OCI-LY1 (cell line): Measurements from ENCODE around the gene IKBIP.

Experiments
- H2AFZ ChIP-seq: fragments of 200-600 bp; sonication (generic), shearing (Covaris generic); 2 replicates; pipeline ENCODE4 v1.6.0; 2014; ENCODE audit warnings: antibody characterized with exemption, mild to moderate bottlenecking, low read length
- H3F3A ChIP-seq: fragments of 200-600 bp; sonication (generic), shearing (Covaris generic); 2 replicates; pipeline ENCODE4 v1.6.0; 2014; ENCODE audit warnings: mild to moderate bottlenecking, antibody characterized with exemption, low read length, moderate library complexity; ENCODE audit not compliant: insufficient read depth
- H3K27ac ChIP-seq: fragments of 200-600 bp; sonication (generic); 2 replicates; pipeline ENCODE4 v1.5.1; 2014; ENCODE audit warnings: low read length, mixed run types, mild to moderate bottlenecking, low read depth; ENCODE audit not compliant: poor library complexity, severe bottlenecking
- H3K27me3 ChIP-seq: fragments of 200-600 bp; sonication (generic); 2 replicates; pipeline ENCODE4 v1.6.0; 2014; ENCODE audit warnings: antibody characterized with exemption, mild to moderate bottlenecking, low read length, moderate library complexity; ENCODE audit not compliant: insufficient read depth
- H3K36me3 ChIP-seq: fragments of 200-600 bp; sonication (generic); 2 replicates; pipeline ENCODE4 v1.6.1; 2014; ENCODE audit warnings: mild to moderate bottlenecking, antibody characterized with exemption, low read length, moderate library complexity, mixed read lengths; ENCODE audit not compliant: insufficient read depth
- H3K4me1 ChIP-seq: fragments of 200-600 bp; sonication (generic); 2 replicates; pipeline ENCODE4 v1.5.1; 2014; ENCODE audit warnings: mild to moderate bottlenecking, low read length, moderate library complexity; ENCODE audit not compliant: insufficient read depth, severe bottlenecking
- H3K4me2 ChIP-seq: fragments of 200-600 bp; sonication (generic), shearing (Covaris generic); 2 replicates; pipeline ENCODE4 v1.6.1; 2014; ENCODE audit warnings: low read length
- H3K4me3 ChIP-seq: fragments of 200-600 bp; sonication (generic); 2 replicates; pipeline ENCODE4 v1.5.1; 2014; ENCODE audit warnings: low read length, low read depth, mild to moderate bottlenecking, mixed read lengths; ENCODE audit not compliant: poor library complexity, severe bottlenecking
- H3K79me2 ChIP-seq: fragments of 200-600 bp; shearing (Covaris generic); 2 replicates; pipeline ENCODE4 v1.6.1; 2016; ENCODE audit warnings: mixed run types, low read length, mixed read lengths; ENCODE audit not compliant: insufficient read depth
- H3K9ac ChIP-seq: fragments of 200-600 bp; sonication (generic), shearing (Covaris generic); 2 replicates; pipeline ENCODE4 v1.6.1; 2014; ENCODE audit warnings: mild to moderate bottlenecking, low read length, mixed read lengths
- H3K9me2 ChIP-seq: fragments of 200-600 bp; sonication (generic), shearing (Covaris generic); 2 replicates; pipeline ENCODE4 v1.6.1; 2014; ENCODE audit warnings: low read depth, mild to moderate bottlenecking, low read length, mixed read lengths
- H3K9me3 ChIP-seq: fragments of 200-600 bp; shearing (Covaris generic); 2 replicates; pipeline ENCODE4 v1.6.1; 2014; ENCODE audit warnings: low read length, mixed read lengths
- H4K20me1 ChIP-seq: fragments of 200-600 bp; sonication (generic), shearing (Covaris generic); 2 replicates; pipeline ENCODE4 v1.6.0; 2016; ENCODE audit warnings: mild to moderate bottlenecking, low read length; ENCODE audit not compliant: insufficient read depth
- CTCF ChIP-seq: fragments of 200-600 bp; sonication (generic), shearing (Covaris generic); IDR thresholded peaks from 2 replicates; pipeline ENCODE4 v1.5.1; 2017; ENCODE audit warnings: mild to moderate bottlenecking, antibody characterized with exemption, low read length, moderate library complexity, mixed read lengths
- EZH2 ChIP-seq: fragments of 200-600 bp; sonication (generic), shearing (Covaris generic); IDR thresholded peaks from 2 replicates; pipeline ENCODE4 v1.8.0; 2017; ENCODE audit warnings: borderline replicate concordance, mixed run types, mild to moderate bottlenecking, antibody characterized with exemption, low read length, moderate library complexity, mixed read lengths

Gene IKBIP

GRCh38 chr12:98582093-98582492 lies 62.5 kb downstream of the IKBIP start:
- Histone ChIP-seq H3K4me2 (no peak overlapping the region), H3K36me3 (no peaks in the 10 kb centered on the region), H2AFZ (no peak overlapping the region), H3K27me3 (no peaks in the 10 kb centered on the region), H3K9me3 (no peaks in the 10 kb centered on the region), H3K9ac (no peak overlapping the region), H3K79me2 (no peaks in the 10 kb centered on the region), H3K27ac (no peak overlapping the region), H3F3A (no peaks in the 10 kb centered on the region), H4K20me1 (no peaks in the 10 kb centered on the region), H3K9me2 (no peaks in the 10 kb centered on the region), H3K4me3 (no peak overlapping the region), H3K4me1 (no peaks in the 10 kb centered on the region)
- no peak for TF ChIP-seq CTCF
- TF ChIP-seq EZH2: no peak

- Histone ChIP-seq H3K4me2 (no peak overlapping the region), H4K20me1 (no peaks in the 10 kb centered on the region), H2AFZ (no peak overlapping the region), H3K79me2 (no peaks in the 10 kb centered on the region), H3K4me1 (no peaks in the 10 kb centered on the region), H3F3A (no peaks in the 10 kb centered on the region), H3K27ac (no peak overlapping the region), H3K36me3 (no peaks in the 10 kb centered on the region), H3K9ac (no peak overlapping the region), H3K27me3 (no peaks in the 10 kb centered on the region), H3K9me3 (no peaks in the 10 kb centered on the region), H3K9me2 (no peaks in the 10 kb centered on the region), H3K4me3 (no peak overlapping the region)
- TF ChIP-seq CTCF (no peak), EZH2 (no peak)
Observed at GRCh38 chr12:98581101-98581500, 63.5 kb downstream of the IKBIP start.

DNA sequence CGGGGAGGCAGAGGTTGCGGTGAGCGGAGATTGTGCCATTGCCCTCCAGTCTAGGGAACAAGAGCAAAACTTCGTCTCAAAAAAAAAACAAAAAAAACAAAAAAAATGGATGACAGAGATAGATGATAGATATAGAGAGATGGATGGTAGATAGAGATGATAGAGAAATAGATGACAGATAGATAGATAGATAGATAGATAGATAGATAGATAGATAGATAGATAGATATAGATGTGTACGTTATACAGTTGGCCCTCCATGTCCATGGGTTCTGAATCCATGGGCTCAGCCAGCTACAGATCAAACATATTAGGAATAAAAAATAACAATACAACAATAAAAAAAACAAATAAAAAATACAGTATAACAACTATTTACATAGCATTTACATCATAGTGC lies 63.9 kb downstream of the IKBIP start:
- H3K9me3 ChIP-seq: no peaks in the 10 kb centered on the region
- H2AFZ ChIP-seq: no peak overlapping the region
- H4K20me1 ChIP-seq: no peaks in the 10 kb centered on the region
- no peaks in the 10 kb centered on the region for H3K36me3 ChIP-seq
- H3K9ac ChIP-seq: no peak overlapping the region
- H3K4me1 ChIP-seq: no peaks in the 10 kb centered on the region
- H3K27ac ChIP-seq: no peak overlapping the region
- TF ChIP-seq CTCF (no peak), EZH2 (no peak)
- no peaks in the 10 kb centered on the region for H3K79me2 ChIP-seq
- H3K4me2 ChIP-seq: no peak overlapping the region
- no peak overlapping the region for H3K4me3 ChIP-seq
- H3K9me2 ChIP-seq: no peaks in the 10 kb centered on the region
- H3F3A ChIP-seq: no peaks in the 10 kb centered on the region
- H3K27me3 ChIP-seq: no peaks in the 10 kb centered on the region
